ENCODE measurements around the gene CACNA2D2.

CACNA2D2 gene

DNA sequence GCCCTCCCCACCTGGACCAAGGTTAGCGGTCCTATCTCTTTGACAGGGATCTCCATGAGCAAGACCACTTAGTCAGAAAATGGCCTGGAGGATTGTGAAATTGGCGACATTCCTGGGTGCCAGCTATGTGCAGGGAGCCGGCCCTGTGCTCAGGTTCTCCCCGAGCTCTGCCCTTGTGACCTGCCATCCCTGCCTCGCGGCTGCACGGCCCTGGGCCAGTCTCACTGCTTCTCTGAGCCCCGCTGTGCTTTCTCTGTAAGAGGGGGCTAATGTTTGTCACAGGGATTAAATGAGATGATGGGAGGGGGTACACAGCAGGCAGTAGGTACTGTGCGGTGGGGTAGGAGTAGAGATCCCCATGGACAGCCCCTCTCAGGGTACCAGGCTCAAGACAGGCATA, 49.2 kb upstream of the CACNA2D2 start:
- H3K4me3 ChIP-seq (ENCODE audit: low read depth, low read length) = no peak overlapping the region
- H3K27ac ChIP-seq (ENCODE audit: extremely low read depth, low read depth, low read length) = no peak overlapping the region
- no peaks in the 10 kb centered on the region for H3K36me3 ChIP-seq (ENCODE audit: control insufficient read depth in 2 of 2, insufficient read depth in 1 of 2, low read length in 2 of 2)
- no peaks in the 10 kb centered on the region for H3K9me3 ChIP-seq (ENCODE audit: control insufficient read depth, insufficient read depth, low read depth, low read length)
- no peaks in the 10 kb centered on the region for H3K4me1 ChIP-seq (ENCODE audit: control insufficient read depth, insufficient read depth, low read length)
- POLR2A ChIA-PET = no interaction called here
- CTCF ChIA-PET = interaction anchor here (2.1 kb wide), 1 partner anchor 36 kb away, joined by 7 read pairs; no protein-coding TSS in a partner anchor
- TF ChIP-seq ZNF133 (tag by site-specific recombination; IDR thresholded peaks at IDR 0.05) = no peak
- TF ChIP-seq ZNF548 (tag by site-specific recombination; IDR thresholded peaks at IDR 0.05) = no peak
- TF ChIP-seq, protein P1, sequence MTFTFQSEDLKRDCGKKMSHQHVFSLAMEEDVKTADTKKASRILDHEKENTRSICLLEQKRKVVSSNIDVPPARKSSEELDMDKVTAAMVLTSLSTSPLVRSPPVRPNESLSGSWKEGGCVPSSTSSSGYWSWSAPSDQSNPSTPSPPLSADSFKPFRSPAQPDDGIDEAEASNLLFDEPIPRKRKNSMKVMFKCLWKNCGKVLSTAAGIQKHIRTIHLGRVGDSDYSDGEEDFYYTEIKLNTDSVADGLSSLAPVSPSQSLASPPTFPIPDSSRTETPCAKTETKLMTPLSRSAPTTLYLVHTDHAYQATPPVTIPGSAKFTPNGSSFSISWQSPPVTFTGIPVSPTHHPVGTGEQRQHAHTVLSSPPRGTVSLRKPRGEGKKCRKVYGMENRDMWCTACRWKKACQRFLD (tag by site-specific recombination; IDR thresholded peaks at IDR 0.05) = no peak
- TF ChIP-seq, protein P2, sequence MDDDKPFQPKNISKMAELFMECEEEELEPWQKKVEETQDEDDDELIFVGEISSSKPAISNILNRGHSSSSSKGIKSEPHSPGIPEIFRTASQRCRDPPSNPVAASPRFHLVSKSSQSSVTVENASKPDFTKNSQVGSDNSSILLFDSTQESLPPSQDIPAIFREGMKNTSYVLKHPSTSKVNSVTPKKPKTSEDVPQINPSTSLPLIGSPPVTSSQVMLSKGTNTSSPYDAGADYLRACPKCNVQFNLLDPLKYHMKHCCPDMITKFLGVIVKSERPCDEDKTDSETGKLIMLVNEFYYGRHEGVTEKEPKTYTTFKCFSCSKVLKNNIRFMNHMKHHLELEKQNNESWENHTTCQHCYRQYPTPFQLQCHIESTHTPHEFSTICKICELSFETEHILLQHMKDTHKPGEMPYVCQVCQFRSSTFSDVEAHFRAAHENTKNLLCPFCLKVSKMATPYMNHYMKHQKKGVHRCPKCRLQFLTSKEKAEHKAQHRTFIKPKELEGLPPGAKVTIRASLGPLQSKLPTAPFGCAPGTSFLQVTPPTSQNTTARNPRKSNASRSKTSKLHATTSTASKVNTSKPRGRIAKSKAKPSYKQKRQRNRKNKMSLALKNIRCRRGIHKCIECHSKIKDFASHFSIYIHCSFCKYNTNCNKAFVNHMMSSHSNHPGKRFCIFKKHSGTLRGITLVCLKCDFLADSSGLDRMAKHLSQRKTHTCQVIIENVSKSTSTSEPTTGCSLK (tag by site-specific recombination; IDR thresholded peaks at IDR 0.05) = no peak
- TF ChIP-seq ZFP69B (tag by site-specific recombination; IDR thresholded peaks at IDR 0.05) = no peak
- TF ChIP-seq ZNF473 (tag by site-specific recombination; IDR thresholded peaks at IDR 0.05) = no peak
- TF ChIP-seq, protein P3, sequence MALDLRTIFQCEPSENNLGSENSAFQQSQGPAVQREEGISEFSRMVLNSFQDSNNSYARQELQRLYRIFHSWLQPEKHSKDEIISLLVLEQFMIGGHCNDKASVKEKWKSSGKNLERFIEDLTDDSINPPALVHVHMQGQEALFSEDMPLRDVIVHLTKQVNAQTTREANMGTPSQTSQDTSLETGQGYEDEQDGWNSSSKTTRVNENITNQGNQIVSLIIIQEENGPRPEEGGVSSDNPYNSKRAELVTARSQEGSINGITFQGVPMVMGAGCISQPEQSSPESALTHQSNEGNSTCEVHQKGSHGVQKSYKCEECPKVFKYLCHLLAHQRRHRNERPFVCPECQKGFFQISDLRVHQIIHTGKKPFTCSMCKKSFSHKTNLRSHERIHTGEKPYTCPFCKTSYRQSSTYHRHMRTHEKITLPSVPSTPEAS (tag by site-specific recombination; IDR thresholded peaks at IDR 0.05) = no peak
- TF ChIP-seq HOXA7 (CRISPR knock-in tag; IDR thresholded peaks at IDR 0.05; ENCODE audit: borderline replicate concordance) = no peak

DNA sequence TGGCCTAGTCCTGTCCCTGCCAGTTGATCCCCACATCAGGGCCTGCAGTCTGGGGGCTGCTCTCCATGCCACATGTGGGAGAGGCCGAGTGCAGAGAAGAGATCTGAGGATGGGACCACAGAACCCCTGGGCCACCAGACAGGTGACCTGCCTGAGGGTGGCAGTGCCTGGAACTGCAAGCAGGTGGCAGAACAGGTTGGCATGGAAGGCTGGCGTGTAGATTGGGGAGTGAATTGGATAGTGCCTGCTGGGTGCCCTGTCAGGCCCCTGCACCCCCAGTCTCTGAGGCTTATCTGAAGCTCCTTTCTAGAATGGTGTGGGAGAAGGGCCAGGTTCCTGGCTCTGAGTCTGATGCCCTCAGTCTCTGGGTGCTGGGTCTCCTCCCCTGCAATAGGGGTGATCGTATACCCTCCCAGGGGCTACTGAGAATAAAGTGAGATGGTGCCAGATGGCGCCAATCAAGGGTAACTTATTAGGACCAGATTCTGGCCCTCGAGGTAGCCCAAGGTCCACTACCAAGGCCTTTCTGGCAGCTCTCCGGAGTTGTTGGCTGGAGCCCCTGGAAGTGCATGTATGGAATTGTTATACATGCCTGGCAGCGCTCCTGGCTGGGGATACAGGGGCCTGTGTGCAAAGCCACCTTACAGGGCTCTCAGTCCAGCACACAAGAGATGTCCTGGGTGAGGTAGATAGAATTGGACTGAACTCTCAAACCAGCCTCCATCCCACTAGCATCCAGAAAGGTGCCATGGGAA, 48.4 kb upstream of the CACNA2D2 start:
- Histone ChIP-seq H3K36me3 (ENCODE audit: control insufficient read depth in 2 of 2, insufficient read depth in 1 of 2, low read length in 2 of 2) (no peaks in the 10 kb centered on the region), H3K9me3 (ENCODE audit: control insufficient read depth, insufficient read depth, low read depth, low read length) (no peaks in the 10 kb centered on the region), H3K27ac (ENCODE audit: extremely low read depth, low read depth, low read length) (no peak overlapping the region), H3K4me1 (ENCODE audit: control insufficient read depth, insufficient read depth, low read length) (no peaks in the 10 kb centered on the region), H3K4me3 (ENCODE audit: low read depth, low read length) (no peak overlapping the region)
- CTCF ChIA-PET = interaction anchor here (1.0 to 2.8 kb wide), 5 partner anchors 20 to 203 kb away, joined by 3 to 27 read pairs (median 4); partner anchors contain the start of genes CYB561D2 and NPRL2
- POLR2A ChIA-PET = no interaction called here
- TF ChIP-seq SALL2 (tag by site-specific recombination; IDR thresholded peaks at IDR 0.05; ENCODE audit: borderline replicate concordance) (no peak), ZEB2 (tag by site-specific recombination; IDR thresholded peaks at IDR 0.05) (no peak), ZNF473 (tag by site-specific recombination; IDR thresholded peaks at IDR 0.05) (no peak), ZNF112 (tag by site-specific recombination; IDR thresholded peaks at IDR 0.05) (no peak), KLF7 (tag by site-specific recombination; IDR thresholded peaks at IDR 0.05; ENCODE audit: borderline replicate concordance) (no peak), GLIS2 (tag by site-specific recombination; IDR thresholded peaks at IDR 0.05) (no peak), ZBTB20 (tag by site-specific recombination; IDR thresholded peaks at IDR 0.05) (no peak), ZXDB (tag by site-specific recombination; IDR thresholded peaks at IDR 0.05) (no peak), ZNF571 (tag by site-specific recombination; IDR thresholded peaks at IDR 0.05) (no peak)
- TF ChIP-seq, protein P4, sequence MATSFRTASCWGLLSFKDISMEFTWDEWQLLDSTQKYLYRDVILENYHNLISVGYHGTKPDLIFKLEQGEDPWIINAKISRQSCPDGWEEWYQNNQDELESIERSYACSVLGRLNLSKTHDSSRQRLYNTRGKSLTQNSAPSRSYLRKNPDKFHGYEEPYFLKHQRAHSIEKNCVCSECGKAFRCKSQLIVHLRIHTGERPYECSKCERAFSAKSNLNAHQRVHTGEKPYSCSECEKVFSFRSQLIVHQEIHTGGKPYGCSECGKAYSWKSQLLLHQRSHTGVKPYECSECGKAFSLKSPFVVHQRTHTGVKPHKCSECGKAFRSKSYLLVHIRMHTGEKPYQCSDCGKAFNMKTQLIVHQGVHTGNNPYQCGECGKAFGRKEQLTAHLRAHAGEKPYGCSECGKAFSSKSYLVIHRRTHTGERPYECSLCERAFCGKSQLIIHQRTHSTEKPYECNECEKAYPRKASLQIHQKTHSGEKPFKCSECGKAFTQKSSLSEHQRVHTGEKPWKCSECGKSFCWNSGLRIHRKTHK (tag by site-specific recombination; IDR thresholded peaks at IDR 0.05) = no peak
- TF ChIP-seq, protein P5, sequence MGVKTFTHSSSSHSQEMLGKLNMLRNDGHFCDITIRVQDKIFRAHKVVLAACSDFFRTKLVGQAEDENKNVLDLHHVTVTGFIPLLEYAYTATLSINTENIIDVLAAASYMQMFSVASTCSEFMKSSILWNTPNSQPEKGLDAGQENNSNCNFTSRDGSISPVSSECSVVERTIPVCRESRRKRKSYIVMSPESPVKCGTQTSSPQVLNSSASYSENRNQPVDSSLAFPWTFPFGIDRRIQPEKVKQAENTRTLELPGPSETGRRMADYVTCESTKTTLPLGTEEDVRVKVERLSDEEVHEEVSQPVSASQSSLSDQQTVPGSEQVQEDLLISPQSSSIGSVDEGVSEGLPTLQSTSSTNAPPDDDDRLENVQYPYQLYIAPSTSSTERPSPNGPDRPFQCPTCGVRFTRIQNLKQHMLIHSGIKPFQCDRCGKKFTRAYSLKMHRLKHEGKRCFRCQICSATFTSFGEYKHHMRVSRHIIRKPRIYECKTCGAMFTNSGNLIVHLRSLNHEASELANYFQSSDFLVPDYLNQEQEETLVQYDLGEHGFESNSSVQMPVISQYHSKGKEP (tag by site-specific recombination; IDR thresholded peaks at IDR 0.05) = no peak
- TF ChIP-seq, protein P6, sequence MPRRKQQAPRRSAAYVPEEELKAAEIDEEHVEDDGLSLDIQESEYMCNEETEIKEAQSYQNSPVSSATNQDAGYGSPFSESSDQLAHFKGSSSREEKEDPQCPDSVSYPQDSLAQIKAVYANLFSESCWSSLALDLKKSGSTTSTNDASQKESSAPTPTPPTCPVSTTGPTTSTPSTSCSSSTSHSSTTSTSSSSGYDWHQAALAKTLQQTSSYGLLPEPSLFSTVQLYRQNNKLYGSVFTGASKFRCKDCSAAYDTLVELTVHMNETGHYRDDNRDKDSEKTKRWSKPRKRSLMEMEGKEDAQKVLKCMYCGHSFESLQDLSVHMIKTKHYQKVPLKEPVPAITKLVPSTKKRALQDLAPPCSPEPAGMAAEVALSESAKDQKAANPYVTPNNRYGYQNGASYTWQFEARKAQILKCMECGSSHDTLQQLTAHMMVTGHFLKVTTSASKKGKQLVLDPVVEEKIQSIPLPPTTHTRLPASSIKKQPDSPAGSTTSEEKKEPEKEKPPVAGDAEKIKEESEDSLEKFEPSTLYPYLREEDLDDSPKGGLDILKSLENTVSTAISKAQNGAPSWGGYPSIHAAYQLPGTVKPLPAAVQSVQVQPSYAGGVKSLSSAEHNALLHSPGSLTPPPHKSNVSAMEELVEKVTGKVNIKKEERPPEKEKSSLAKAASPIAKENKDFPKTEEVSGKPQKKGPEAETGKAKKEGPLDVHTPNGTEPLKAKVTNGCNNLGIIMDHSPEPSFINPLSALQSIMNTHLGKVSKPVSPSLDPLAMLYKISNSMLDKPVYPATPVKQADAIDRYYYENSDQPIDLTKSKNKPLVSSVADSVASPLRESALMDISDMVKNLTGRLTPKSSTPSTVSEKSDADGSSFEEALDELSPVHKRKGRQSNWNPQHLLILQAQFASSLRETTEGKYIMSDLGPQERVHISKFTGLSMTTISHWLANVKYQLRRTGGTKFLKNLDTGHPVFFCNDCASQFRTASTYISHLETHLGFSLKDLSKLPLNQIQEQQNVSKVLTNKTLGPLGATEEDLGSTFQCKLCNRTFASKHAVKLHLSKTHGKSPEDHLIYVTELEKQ (tag by site-specific recombination; IDR thresholded peaks at IDR 0.05; ENCODE audit: borderline replicate concordance) = no peak

Data from HEK293 (cell line).